Activated CD8-positive, alpha-beta memory T cell treated with anti-CD3 and anti-CD28 coated beads, Interleukin-2, amount 50 U/mL, for 1 hour (primary cell): ENCODE data around the gene HDAC3.

ENCODE experiments used
- DNase-seq: peaks from one replicate; pipeline ENCODE4 v3.0.0-alpha.2; 2020; ENCODE audit errors: extremely low read depth

HDAC3 gene

GRCh38 chr5:141602606-141603005 lies 34.0 kb downstream of the HDAC3 start:
- DNase-seq: no peak

- no peak for DNase-seq
Observed at GRCh38 chr5:141598391-141599345, 38.0 kb downstream of the HDAC3 start.

GRCh38 chr5:141597814-141598213 lies 38.8 kb downstream of the HDAC3 start:
- DNase-seq: no peak

GRCh38 chr5:141597394-141597793 lies 39.3 kb downstream of the HDAC3 start:
- no peak for DNase-seq

- no peak for DNase-seq
Observed at GRCh38 chr5:141596867-141597266, 39.8 kb downstream of the HDAC3 start.

GRCh38 chr5:141590127-141590526 lies 46.5 kb downstream of the HDAC3 start:
- no peak for DNase-seq

GRCh38 chr5:141586246-141586645 lies 50.4 kb downstream of the HDAC3 start:
- DNase-seq: no peak

- no peak for DNase-seq
Observed at GRCh38 chr5:141585594-141585993, 51.1 kb downstream of the HDAC3 start.

- no peak for DNase-seq
Observed at GRCh38 chr5:141574122-141574510, 62.5 kb downstream of the HDAC3 start.

GRCh38 chr5:141573489-141574121 lies 63.0 kb downstream of the HDAC3 start:
- no peak for DNase-seq
